Mesenteric fat pad (tissue), 1 donor: ENCODE measurements around the gene CCDC14. TPM values are rescaled to one million over a fixed set of nuclear protein-coding genes. Genes with fewer than 3 reads are reported as not detected.
"Not testable (repeated sequence)": the region's sequence is repeated elsewhere in the genome, so short reads cannot be mapped to it uniquely, and the experiment has no call there.

ENCODE experiments used
- DNase-seq: peaks from one replicate; pipeline ENCODE4 v3.0.0-alpha.2; 2020; ENCODE audit warnings: low spot score
- long read RNA-seq: library from polyadenylated mRNA; unstranded; transcript quantifications from one replicate; pipeline ENCODE4 v2.0.0, GENCODE V29; 2020
- total RNA-seq: library from RNA; stranded (reverse); fragmentation: NEBNext Ultra II Directional; extraction: Animal tissue kit (Norgen Biotek cat#: 25700); gene quantifications from one replicate; pipeline ENCODE4 v1.2.1, GENCODE V29; 2021
- donor health status: DM: yes; HTN: yes; CAD: no.

The CCDC14 gene
- 18.6 TPM for total RNA-seq
- long read RNA-seq, partial matches to known transcripts, result 1 of 16 reads
- long read RNA-seq, other reads (novel, unspliced or antisense), result 14 of 16 reads

- peak; percentile 96 for DNase-seq
Measured at GRCh38 chr3:123960781-123961507, at the start of gene CCDC14. Gene CCDC14, minus strand, starts transcription at chr3:123961229. Its CDS starts 56 bp downstream, at chr3:123961173.

- DNase-seq, result not testable (repeated sequence)
Measured at GRCh38 chr3:124008321-124008720, 47.3 kb upstream of the CCDC14 start.

GRCh38 chr3:124007186-124007585, 46.2 kb upstream of the CCDC14 start:
- DNase-seq, result no peak

GRCh38 chr3:124002405-124003079, 41.5 kb upstream of the CCDC14 start:
- not testable (repeated sequence) for DNase-seq

- DNase-seq, result not testable (repeated sequence)
Measured at GRCh38 chr3:124001366-124001765, 40.3 kb upstream of the CCDC14 start.

- no peak for DNase-seq
Measured at GRCh38 chr3:123997543-123997942, 36.5 kb upstream of the CCDC14 start.

GRCh38 chr3:123993818-123994217, 32.8 kb upstream of the CCDC14 start:
- no peak for DNase-seq

- DNase-seq, result not testable (repeated sequence)
Measured at GRCh38 chr3:123991730-123992588, 30.9 kb upstream of the CCDC14 start, which contains the start of gene ROPN1. Gene ROPN1, minus strand, starts transcription at chr3:123992124. Its CDS starts 11,643 bp downstream, at chr3:123980481.

- DNase-seq, result no peak
Measured at GRCh38 chr3:123986427-123986826, 25.4 kb upstream of the CCDC14 start.

GRCh38 chr3:123984957-123985356, 23.9 kb upstream of the CCDC14 start:
- DNase-seq, result no peak

- no peak for DNase-seq
Measured at GRCh38 chr3:123984350-123984749, 23.3 kb upstream of the CCDC14 start.

GRCh38 chr3:123981317-123981716, 20.3 kb upstream of the CCDC14 start:
- not testable (repeated sequence) for DNase-seq

GRCh38 chr3:123980539-123980938, 19.5 kb upstream of the CCDC14 start:
- DNase-seq, result no peak

GRCh38 chr3:123979525-123980501, 18.8 kb upstream of the CCDC14 start:
- DNase-seq, result not testable (repeated sequence)

- not testable (repeated sequence) for DNase-seq
Measured at GRCh38 chr3:123976904-123977303, 15.9 kb upstream of the CCDC14 start.

GRCh38 chr3:123976181-123976898, 15.3 kb upstream of the CCDC14 start:
- DNase-seq, result not testable (repeated sequence)

GRCh38 chr3:123975030-123975429, 14.0 kb upstream of the CCDC14 start:
- DNase-seq, result not testable (repeated sequence)

GRCh38 chr3:123971406-123971805, 10.4 kb upstream of the CCDC14 start:
- no peak for DNase-seq

- not testable (repeated sequence) for DNase-seq
Measured at GRCh38 chr3:123967260-123967659, 6.2 kb upstream of the CCDC14 start.
